ENCODE data around the gene TNFSF15.

DNA sequence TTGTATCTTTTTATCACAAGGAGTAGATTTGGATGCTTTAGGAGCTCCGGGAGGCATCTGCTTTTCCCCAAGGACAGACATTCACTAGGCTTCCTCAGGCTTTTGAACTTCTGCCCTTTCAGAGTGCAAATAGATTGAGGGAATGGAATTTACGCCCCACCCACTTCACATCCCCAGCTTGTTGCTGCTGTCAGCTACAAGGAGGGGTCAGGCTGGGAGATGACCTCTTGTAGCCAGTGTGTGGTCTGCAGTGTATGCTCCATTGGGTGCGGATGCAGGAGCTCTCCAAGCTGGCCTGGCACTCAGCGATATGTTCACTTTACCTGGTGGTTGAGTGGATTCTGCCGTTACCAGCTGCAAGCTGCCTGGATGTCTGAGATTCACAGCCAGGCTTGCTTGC, 6.4 kb downstream of the TNFSF15 start:
- TF ChIP-seq, protein P1, sequence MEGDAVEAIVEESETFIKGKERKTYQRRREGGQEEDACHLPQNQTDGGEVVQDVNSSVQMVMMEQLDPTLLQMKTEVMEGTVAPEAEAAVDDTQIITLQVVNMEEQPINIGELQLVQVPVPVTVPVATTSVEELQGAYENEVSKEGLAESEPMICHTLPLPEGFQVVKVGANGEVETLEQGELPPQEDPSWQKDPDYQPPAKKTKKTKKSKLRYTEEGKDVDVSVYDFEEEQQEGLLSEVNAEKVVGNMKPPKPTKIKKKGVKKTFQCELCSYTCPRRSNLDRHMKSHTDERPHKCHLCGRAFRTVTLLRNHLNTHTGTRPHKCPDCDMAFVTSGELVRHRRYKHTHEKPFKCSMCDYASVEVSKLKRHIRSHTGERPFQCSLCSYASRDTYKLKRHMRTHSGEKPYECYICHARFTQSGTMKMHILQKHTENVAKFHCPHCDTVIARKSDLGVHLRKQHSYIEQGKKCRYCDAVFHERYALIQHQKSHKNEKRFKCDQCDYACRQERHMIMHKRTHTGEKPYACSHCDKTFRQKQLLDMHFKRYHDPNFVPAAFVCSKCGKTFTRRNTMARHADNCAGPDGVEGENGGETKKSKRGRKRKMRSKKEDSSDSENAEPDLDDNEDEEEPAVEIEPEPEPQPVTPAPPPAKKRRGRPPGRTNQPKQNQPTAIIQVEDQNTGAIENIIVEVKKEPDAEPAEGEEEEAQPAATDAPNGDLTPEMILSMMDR (IDR thresholded peaks at IDR 0.05; ENCODE audit: insufficient read depth, low read length, poor library complexity, severe bottlenecking), result no peak
- no peak for TF ChIP-seq EZH2phosphoT487 (conservative IDR thresholded peaks at IDR 0.05; ENCODE audit: low read length)
